ENCODE results near the gene NEIL3. TPM values are rescaled to one million over a fixed set of nuclear protein-coding genes. Genes with fewer than 3 reads are reported as not detected.

Gene NEIL3
- 0.95 TPM for polyA plus RNA-seq (2013, experiment 1 of 2)
- 0.96 TPM for polyA plus RNA-seq (2013, experiment 2 of 2)

- H3K9me3 ChIP-seq (ENCODE audit: control insufficient read depth, low read length): no peaks in the 10 kb centered on the region
- H3K27ac ChIP-seq (ENCODE audit: low read length, poor library complexity, severe bottlenecking): peak within 1 kb of the TSS; percentile 4
- WGBS: 1% methylated on average over 52 of the region's 52 CpGs
- peak within 1 kb of the TSS; percentile 97 for H2AFZ ChIP-seq (ENCODE audit: low read depth, low read length)
- H2BK5ac ChIP-seq (ENCODE audit: low read depth, low read length, poor library complexity, severe bottlenecking): no peak within 1 kb of the TSS
- H3K9ac ChIP-seq (ENCODE audit: low read length): peak within 1 kb of the TSS; percentile 79
- no peak within 1 kb of the TSS for H3K14ac ChIP-seq (ENCODE audit: low read length in 2 of 2)
- peaks cover 4% of the 10 kb centered on the region for H3K79me1 ChIP-seq (replicated peaks; ENCODE audit: low read length, poor library complexity, severe bottlenecking)
- no peak within 1 kb of the TSS for H2BK15ac ChIP-seq (ENCODE audit: low read depth, poor library complexity, severe bottlenecking)
- peak within 1 kb of the TSS; percentile 63 for H3K4me2 ChIP-seq (ENCODE audit: low read length, poor library complexity, severe bottlenecking)
- H3K18ac ChIP-seq (ENCODE audit: low read depth in 1 of 2, low read length in 2 of 2): peak within 1 kb of the TSS in 1 of 2 experiments; percentile 57
- peak within 1 kb of the TSS; percentile 72 to 91 for H3K4me3 ChIP-seq (ENCODE audit: insufficient read depth in 1 of 2, low read depth in 1 of 2, low read length in 2 of 2)
- no peaks in the 10 kb centered on the region for H3K36me3 ChIP-seq (ENCODE audit: control insufficient read depth in 1 of 2, insufficient read depth in 2 of 2, low read depth in 1 of 2, low read length in 2 of 2)
- H4K8ac ChIP-seq (ENCODE audit: low read length): no peak within 1 kb of the TSS
- H3K4me1 ChIP-seq (ENCODE audit: control insufficient read depth, insufficient read depth, low read depth, low read length): no peaks in the 10 kb centered on the region
- H4K91ac ChIP-seq (ENCODE audit: low read length): no peak within 1 kb of the TSS
- no peak within 1 kb of the TSS for H2AK5ac ChIP-seq (ENCODE audit: low read length, severe bottlenecking)
- H3K4ac ChIP-seq (ENCODE audit: low read depth in 1 of 2, low read length in 2 of 2): no peak within 1 kb of the TSS
- H2BK120ac ChIP-seq (ENCODE audit: low read depth, low read length): no peak within 1 kb of the TSS
- peak; percentile 89 for DNase-seq
- H3K23ac ChIP-seq (ENCODE audit: low read length in 2 of 2): no peak within 1 kb of the TSS
- no peaks in the 10 kb centered on the region for H3K27me3 ChIP-seq (ENCODE audit: control insufficient read depth in 1 of 2, insufficient read depth in 1 of 2, low read length in 2 of 2)
- no peak within 1 kb of the TSS for H2BK12ac ChIP-seq (ENCODE audit: low read length in 2 of 2)
Observed at GRCh38 chr4:177309522-177310371, at the start of gene NEIL3. NEIL3 (plus strand) TSS chr4:177309874; CDS start chr4:177309954, 80 bp downstream.

GRCh38 chr4:177263818-177264217 lies 45.9 kb upstream of the NEIL3 start:
- Histone ChIP-seq H3K4me1 (ENCODE audit: control insufficient read depth, insufficient read depth, low read depth, low read length) (no peaks in the 10 kb centered on the region), H3K9ac (ENCODE audit: low read length) (no peak overlapping the region), H3K18ac (ENCODE audit: low read depth in 1 of 2, low read length in 2 of 2) (no peak overlapping the region), H3K4me2 (ENCODE audit: low read length, poor library complexity, severe bottlenecking) (no peak overlapping the region), H2AK5ac (ENCODE audit: low read length, severe bottlenecking) (no peak overlapping the region), H2BK120ac (ENCODE audit: low read depth, low read length) (no peak overlapping the region), H3K4me3 (ENCODE audit: insufficient read depth in 1 of 2, low read depth in 1 of 2, low read length in 2 of 2) (no peak overlapping the region), H3K36me3 (ENCODE audit: control insufficient read depth in 1 of 2, insufficient read depth in 2 of 2, low read depth in 1 of 2, low read length in 2 of 2) (no peaks in the 10 kb centered on the region), H3K4ac (ENCODE audit: low read depth in 1 of 2, low read length in 2 of 2) (no peak overlapping the region), H3K9me3 (ENCODE audit: control insufficient read depth, low read length) (peaks cover 3% of the 10 kb centered on the region), H2BK5ac (ENCODE audit: low read depth, low read length, poor library complexity, severe bottlenecking) (no peak overlapping the region), H3K79me1 (replicated peaks; ENCODE audit: low read length, poor library complexity, severe bottlenecking) (no peaks in the 10 kb centered on the region), H3K23ac (ENCODE audit: low read length in 2 of 2) (no peak overlapping the region), H3K27me3 (ENCODE audit: control insufficient read depth in 1 of 2, insufficient read depth in 1 of 2, low read length in 2 of 2) (no peaks in the 10 kb centered on the region), H2AFZ (ENCODE audit: low read depth, low read length) (no peak overlapping the region), H3K14ac (ENCODE audit: low read length in 2 of 2) (no peak overlapping the region), H2BK12ac (ENCODE audit: low read length in 2 of 2) (no peak overlapping the region), H4K8ac (ENCODE audit: low read length) (no peak overlapping the region), H3K27ac (ENCODE audit: low read length, poor library complexity, severe bottlenecking) (no peak overlapping the region), H4K91ac (ENCODE audit: low read length) (no peak overlapping the region), H2BK15ac (ENCODE audit: low read depth, poor library complexity, severe bottlenecking) (no peak overlapping the region)
- WGBS: 87% methylated on average over 7 of the region's 7 CpGs
- no peak for DNase-seq

- no peak overlapping the region for H3K4me3 ChIP-seq (ENCODE audit: insufficient read depth in 1 of 2, low read depth in 1 of 2, low read length in 2 of 2)
- H3K9me3 ChIP-seq (ENCODE audit: control insufficient read depth, low read length): no peaks in the 10 kb centered on the region
- H2AFZ ChIP-seq (ENCODE audit: low read depth, low read length): no peak overlapping the region
- no peak overlapping the region for H3K9ac ChIP-seq (ENCODE audit: low read length)
- H3K14ac ChIP-seq (ENCODE audit: low read length in 2 of 2): no peak overlapping the region
- no peak overlapping the region for H3K4ac ChIP-seq (ENCODE audit: low read depth in 1 of 2, low read length in 2 of 2)
- no peaks in the 10 kb centered on the region for H3K4me1 ChIP-seq (ENCODE audit: control insufficient read depth, insufficient read depth, low read depth, low read length)
- no CpG with 5 or more reads among the region's 2 CpGs for WGBS
- H2BK120ac ChIP-seq (ENCODE audit: low read depth, low read length): no peak overlapping the region
- H3K4me2 ChIP-seq (ENCODE audit: low read length, poor library complexity, severe bottlenecking): no peak overlapping the region
- no peak overlapping the region for H3K18ac ChIP-seq (ENCODE audit: low read depth in 1 of 2, low read length in 2 of 2)
- H3K79me1 ChIP-seq (replicated peaks; ENCODE audit: low read length, poor library complexity, severe bottlenecking): no peaks in the 10 kb centered on the region
- H3K27me3 ChIP-seq (ENCODE audit: control insufficient read depth in 1 of 2, insufficient read depth in 1 of 2, low read length in 2 of 2): no peaks in the 10 kb centered on the region
- H4K91ac ChIP-seq (ENCODE audit: low read length): no peak overlapping the region
- H2AK5ac ChIP-seq (ENCODE audit: low read length, severe bottlenecking): no peak overlapping the region
- no peak overlapping the region for H2BK5ac ChIP-seq (ENCODE audit: low read depth, low read length, poor library complexity, severe bottlenecking)
- H3K36me3 ChIP-seq (ENCODE audit: control insufficient read depth in 1 of 2, insufficient read depth in 2 of 2, low read depth in 1 of 2, low read length in 2 of 2): no peaks in the 10 kb centered on the region
- H3K27ac ChIP-seq (ENCODE audit: low read length, poor library complexity, severe bottlenecking): no peak overlapping the region
- H4K8ac ChIP-seq (ENCODE audit: low read length): no peak overlapping the region
- DNase-seq: no peak
- no peak overlapping the region for H3K23ac ChIP-seq (ENCODE audit: low read length in 2 of 2)
- H2BK12ac ChIP-seq (ENCODE audit: low read length in 2 of 2): no peak overlapping the region
- no peak overlapping the region for H2BK15ac ChIP-seq (ENCODE audit: low read depth, poor library complexity, severe bottlenecking)
Observed at GRCh38 chr4:177264788-177265422, 44.8 kb upstream of the NEIL3 start.

- H3K4ac ChIP-seq (ENCODE audit: low read depth in 1 of 2, low read length in 2 of 2): no peak overlapping the region
- no peaks in the 10 kb centered on the region for H3K9me3 ChIP-seq (ENCODE audit: control insufficient read depth, low read length)
- H2AFZ ChIP-seq (ENCODE audit: low read depth, low read length): no peak overlapping the region
- H3K23ac ChIP-seq (ENCODE audit: low read length in 2 of 2): no peak overlapping the region
- H3K4me3 ChIP-seq (ENCODE audit: insufficient read depth in 1 of 2, low read depth in 1 of 2, low read length in 2 of 2): no peak overlapping the region
- no peak overlapping the region for H2AK5ac ChIP-seq (ENCODE audit: low read length, severe bottlenecking)
- no peak overlapping the region for H2BK5ac ChIP-seq (ENCODE audit: low read depth, low read length, poor library complexity, severe bottlenecking)
- H2BK120ac ChIP-seq (ENCODE audit: low read depth, low read length): no peak overlapping the region
- H3K27ac ChIP-seq (ENCODE audit: low read length, poor library complexity, severe bottlenecking): no peak overlapping the region
- no peaks in the 10 kb centered on the region for H3K4me1 ChIP-seq (ENCODE audit: control insufficient read depth, insufficient read depth, low read depth, low read length)
- H3K18ac ChIP-seq (ENCODE audit: low read depth in 1 of 2, low read length in 2 of 2): no peak overlapping the region
- H3K27me3 ChIP-seq (ENCODE audit: control insufficient read depth in 1 of 2, insufficient read depth in 1 of 2, low read length in 2 of 2): no peaks in the 10 kb centered on the region
- no peak overlapping the region for H2BK12ac ChIP-seq (ENCODE audit: low read length in 2 of 2)
- no peak overlapping the region for H2BK15ac ChIP-seq (ENCODE audit: low read depth, poor library complexity, severe bottlenecking)
- no peak overlapping the region for H3K14ac ChIP-seq (ENCODE audit: low read length in 2 of 2)
- no peak overlapping the region for H4K8ac ChIP-seq (ENCODE audit: low read length)
- no peak for DNase-seq
- H3K79me1 ChIP-seq (replicated peaks; ENCODE audit: low read length, poor library complexity, severe bottlenecking): no peaks in the 10 kb centered on the region
- no peak overlapping the region for H4K91ac ChIP-seq (ENCODE audit: low read length)
- no peaks in the 10 kb centered on the region for H3K36me3 ChIP-seq (ENCODE audit: control insufficient read depth in 1 of 2, insufficient read depth in 2 of 2, low read depth in 1 of 2, low read length in 2 of 2)
- H3K4me2 ChIP-seq (ENCODE audit: low read length, poor library complexity, severe bottlenecking): no peak overlapping the region
- 100% methylated on average over 1 of the region's 3 CpGs for WGBS
- no peak overlapping the region for H3K9ac ChIP-seq (ENCODE audit: low read length)
Observed at GRCh38 chr4:177265729-177266128, 43.9 kb upstream of the NEIL3 start.
